Measurements from ENCODE around the gene SLC5A3.

GRCh38 chr21:34105947-34106541 lies 32.7 kb downstream of the SLC5A3 start:
- TF ChIP-seq ZNF510 (tag by site-specific recombination; IDR thresholded peaks at IDR 0.05; ENCODE audit: insufficient replicate concordance) = no peak
- no peak for TF ChIP-seq ZNF639 (tag by site-specific recombination; IDR thresholded peaks at IDR 0.05)
- TF ChIP-seq ZNF169 (tag by site-specific recombination; IDR thresholded peaks at IDR 0.05) = no peak
- TF ChIP-seq CTCF (tag by site-specific recombination; IDR thresholded peaks at IDR 0.05) = no peak
- no peak for TF ChIP-seq SCRT1 (tag by site-specific recombination; IDR thresholded peaks at IDR 0.05; ENCODE audit: borderline replicate concordance)
- TF ChIP-seq ZNF645 (tag by site-specific recombination; IDR thresholded peaks at IDR 0.05) = no peak

All from HEK293 (cell line).